ENCODE data around the gene USP30.

DNA sequence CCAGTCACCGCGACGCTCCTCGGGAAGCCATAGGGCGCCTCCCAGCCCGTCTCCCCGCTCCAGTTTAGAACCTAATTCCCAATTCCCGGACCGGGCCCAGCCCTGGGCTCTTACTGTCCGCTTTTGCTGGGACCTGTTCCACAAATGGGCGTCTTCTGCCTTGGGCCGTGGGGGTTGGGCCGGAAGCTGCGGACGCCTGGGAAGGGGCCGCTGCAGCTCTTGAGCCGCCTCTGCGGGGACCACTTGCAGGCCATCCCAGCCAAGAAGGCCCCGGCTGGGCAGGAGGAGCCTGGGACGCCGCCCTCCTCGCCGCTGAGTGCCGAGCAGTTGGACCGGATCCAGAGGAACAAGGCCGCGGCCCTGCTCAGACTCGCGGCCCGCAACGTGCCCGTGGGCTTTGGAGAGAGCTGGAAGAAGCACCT is 45.8 kb downstream of the USP30 start:
- TF ChIP-seq GATA2 (IDR thresholded peaks at IDR 0.05; ENCODE audit: low read depth, low read length), result no peak
- no peak for TF ChIP-seq GATA3 (IDR thresholded peaks at IDR 0.05; ENCODE audit: low read depth, low read length)

All from SH-SY5Y (cell line).